K562 (cell line): Measurements from ENCODE around the gene MTA2. TPM values are rescaled to one million over a fixed set of nuclear protein-coding genes. Genes with fewer than 3 reads are reported as not detected.

Experiments used
- AFF4 ChIP-seq: sonication (generic); formaldehyde crosslinking; IDR thresholded peaks from 2 replicates; pipeline ENCODE4 v1.8.0; 2023; ENCODE audit warnings: mild to moderate bottlenecking, missing genetic modification reagents
- BRF1 ChIP-seq: IDR thresholded peaks from 3 replicates; pipeline ENCODE4 v1.6.1; 2011; ENCODE audit warnings: borderline replicate concordance, mild to moderate bottlenecking; ENCODE audit not compliant: insufficient read length; ENCODE audit errors: extremely low read depth
- HES1 ChIP-seq: fragments of 450-650 bp; IDR thresholded peaks from 2 replicates; pipeline ENCODE4 v1.6.1; 2016; ENCODE audit warnings: low read depth, mild to moderate bottlenecking, moderate library complexity
- HINFP ChIP-seq: fragments of 450-650 bp; conservative IDR thresholded peaks from 2 replicates; pipeline ENCODE4 v1.6.1; 2016; ENCODE audit warnings: missing genetic modification characterization, low read depth, mild to moderate bottlenecking, control low read depth, missing compliant biosample characterization
- HNRNPLL ChIP-seq: fragments of 200-400 bp; formaldehyde crosslinking; IDR thresholded peaks from 2 replicates; pipeline ENCODE4 v1.6.1; 2017; ENCODE audit warnings: low read length, low read depth, mild to moderate bottlenecking; ENCODE audit not compliant: poor library complexity, severe bottlenecking
- ID3 ChIP-seq, 2 experiments: fragments of 250-450 bp in 1 of 2; fragments of 450-650 bp in 1 of 2; sonication (Bioruptor Pico) in 1 of 2; IDR thresholded peaks; 2 replicates each; pipeline versions ENCODE4 v1.6.1 to v1.8.0; 2016 to 2021; ENCODE audit warnings: mild to moderate bottlenecking in 2 of 2, moderate library complexity in 2 of 2, missing compliant biosample characterization in 1 of 2, missing genetic modification characterization in 1 of 2
- NFATC3 ChIP-seq: fragments of 450-650 bp; IDR thresholded peaks from 2 replicates; pipeline ENCODE4 v1.6.1; 2017; ENCODE audit warnings: mild to moderate bottlenecking
- NKRF ChIP-seq: fragments of 450-650 bp; IDR thresholded peaks from 2 replicates; pipeline ENCODE4 v1.6.1; 2016; ENCODE audit warnings: borderline replicate concordance
- PKNOX1 ChIP-seq: fragments of 450-650 bp; IDR thresholded peaks from 2 replicates; pipeline ENCODE4 v1.6.1; 2016
- POLR2B ChIP-seq: fragments of 450-650 bp; IDR thresholded peaks from 2 replicates; pipeline ENCODE4 v1.6.1; 2018; ENCODE audit warnings: low read depth; ENCODE audit not compliant: partially characterized antibody
- RB1 ChIP-seq: fragments of 450-650 bp; IDR thresholded peaks from 2 replicates; pipeline ENCODE4 v1.6.1; 2017; ENCODE audit warnings: low read depth, mild to moderate bottlenecking
- RUNX1 ChIP-seq: sonication (generic); IDR thresholded peaks from 2 replicates; pipeline ENCODE4 v1.6.1; 2016; ENCODE audit warnings: antibody characterized with exemption, low read depth
- SP1 ChIP-seq: sonication (generic); formaldehyde crosslinking; IDR thresholded peaks from 2 replicates; pipeline ENCODE4 v1.8.1; 2022; ENCODE audit warnings: mild to moderate bottlenecking, missing genetic modification reagents
- ZBTB17 ChIP-seq: fragments of 450-650 bp; formaldehyde crosslinking; IDR thresholded peaks from 2 replicates; pipeline ENCODE4 v1.4.0; 2020; ENCODE audit warnings: mild to moderate bottlenecking
- ZNF707 ChIP-seq: fragments of 250-450 bp; sonication (Bioruptor Pico); conservative IDR thresholded peaks from 2 replicates; pipeline ENCODE4 v1.8.0; 2022; ENCODE audit warnings: inconsistent platforms, mild to moderate bottlenecking, moderate library complexity
- polyA plus RNA-seq, 8 experiments: library from polyadenylated mRNA; depleted of rRNA in 4 of 8; stranded (reverse) in 5 of 8; unstranded in 3 of 8; fragments of >200 nt; fragmentation: Nextera tagmentation in 2 of 8; fragmentation: Illumina TruSeq in 1 of 8; extraction: Ambion mirVana in 2 of 8; extraction: Trizol in 1 of 8; gene quantifications; 2 replicates each; pipeline versions ENCODE4 v1.2.1 to v1.2.3, GENCODE V29; 2011 to 2014; ENCODE audit warnings: inconsistent platforms in 1 of 8, missing spikeins in 1 of 8
- total RNA-seq, 7 experiments: library from RNA; depleted of rRNA in 6 of 7; stranded (reverse); fragments of >200 nt in 6 of 7; fragmentation: Illumina TruSeq in 2 of 7; extraction: Trizol in 2 of 7; gene quantifications; 2 replicates each; pipeline versions ENCODE4 v1.2.1 to v1.2.3, GENCODE V29; 2011 to 2021; ENCODE audit warnings: low replicate concordance in 1 of 7

The MTA2 gene
- total and polyA plus RNA-seq, 9 of the 15 experiments (the other 6 are each of a cell fraction or from before 2014, with no cell fraction given), result 6.2 to 220 (median 172) TPM

- no peak for TF ChIP-seq HES1
- no peak for TF ChIP-seq ID3 (CRISPR knock-in tag; IDR thresholded peaks at IDR 0.05)
- no peak; the same call in 1 of the 2 replicates for TF ChIP-seq ID3 (tag; IDR thresholded peaks at IDR 0.05)
- peak; percentile 66 for TF ChIP-seq POLR2B
- no peak for TF ChIP-seq RUNX1
- TF ChIP-seq NKRF, result no peak; the same call in 1 of the 2 replicates
- TF ChIP-seq PKNOX1, result peak; percentile 70
- TF ChIP-seq ZNF707 (CRISPR knock-in tag), result no peak
- no peak for TF ChIP-seq BRF1
- peak; percentile 63 for TF ChIP-seq RB1
- TF ChIP-seq SP1 (CRISPR knock-in tag), result peak; percentile 89
- peak; percentile 87; the same call in 1 of the 2 replicates for TF ChIP-seq AFF4 (CRISPR knock-in tag)
- peak; percentile 37 for TF ChIP-seq HNRNPLL
- TF ChIP-seq NFATC3, result peak; percentile 58; the same call in 1 of the 2 replicates
- no peak for TF ChIP-seq ZBTB17
- no peak for TF ChIP-seq HINFP (tag)
These were observed at the start of gene MTA2 (continued) for GRCh38 chr11:62601372-62602140.
